Osteocyte (in vitro differentiated cells): ENCODE data around the gene SLC1A3. TPM values are rescaled to one million over a fixed set of nuclear protein-coding genes. Genes with fewer than 3 reads are reported as not detected.
"Not testable (repeated sequence)": the region's sequence is repeated elsewhere in the genome, so short reads cannot be mapped to it uniquely, and the experiment has no call there.

Experiments
- DNase-seq: peaks from one replicate; pipeline ENCODE4 v3.0.0; 2021; ENCODE audit warnings: mixed read lengths; ENCODE audit not compliant: unreplicated experiment; ENCODE audit errors: extremely low spot score
- H3K27ac Mint-ChIP-seq: one replicate; pipeline ENCODE4 v1.8.0; 2021; ENCODE audit warnings: mild to moderate bottlenecking, mixed read lengths; ENCODE audit not compliant: unreplicated experiment
- H3K27me3 Mint-ChIP-seq: one replicate; pipeline ENCODE4 v1.8.0; 2021; ENCODE audit warnings: mixed read lengths; ENCODE audit not compliant: unreplicated experiment
- H3K36me3 Mint-ChIP-seq: one replicate; pipeline ENCODE4 v1.8.0; 2021; ENCODE audit warnings: mixed read lengths; ENCODE audit not compliant: unreplicated experiment
- H3K4me1 Mint-ChIP-seq: one replicate; pipeline ENCODE4 v1.8.0; 2021; ENCODE audit warnings: mixed read lengths; ENCODE audit not compliant: unreplicated experiment
- H3K4me3 Mint-ChIP-seq: one replicate; pipeline ENCODE4 v1.8.0; 2021; ENCODE audit warnings: mild to moderate bottlenecking, moderate library complexity, mixed read lengths; ENCODE audit not compliant: unreplicated experiment
- H3K9me3 Mint-ChIP-seq: one replicate; pipeline ENCODE4 v1.8.0; 2021; ENCODE audit warnings: mixed read lengths; ENCODE audit not compliant: unreplicated experiment
- total RNA-seq: library from RNA; stranded (reverse); gene quantifications from 2 replicates; pipeline ENCODE4 v1.2.1, GENCODE V29; 2021
- TF ChIP-seq, protein P1 (sequence below): fragments of 200-600 bp; sonication (generic); IDR thresholded peaks from 2 replicates; pipeline ENCODE4 v1.5.0; 2021; ENCODE audit warnings: antibody characterized with exemption, mild to moderate bottlenecking, moderate library complexity

The SLC1A3 gene
- total RNA-seq, 1 donor from 2014 or later: 19.9 TPM

DNA sequence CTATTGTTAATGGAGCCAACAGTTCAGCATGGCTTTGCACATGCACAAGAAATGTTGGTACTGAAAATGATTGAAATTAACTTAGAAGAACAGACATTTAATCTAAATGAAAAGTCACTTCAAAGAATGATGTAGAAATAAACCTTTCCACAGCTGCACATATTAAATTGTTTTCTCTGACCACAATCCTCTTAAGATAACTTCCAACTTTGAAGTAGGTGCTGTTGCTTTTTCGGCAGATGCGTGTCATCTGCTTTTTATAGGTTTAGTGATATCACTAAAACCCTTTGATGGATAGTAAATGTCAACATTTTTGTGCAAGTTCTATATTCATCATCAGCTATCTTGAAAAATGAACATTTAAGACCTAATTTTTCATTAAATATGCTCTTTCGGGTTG is 25.3 kb upstream of the SLC1A3 start:
- TF ChIP-seq, protein P1, sequence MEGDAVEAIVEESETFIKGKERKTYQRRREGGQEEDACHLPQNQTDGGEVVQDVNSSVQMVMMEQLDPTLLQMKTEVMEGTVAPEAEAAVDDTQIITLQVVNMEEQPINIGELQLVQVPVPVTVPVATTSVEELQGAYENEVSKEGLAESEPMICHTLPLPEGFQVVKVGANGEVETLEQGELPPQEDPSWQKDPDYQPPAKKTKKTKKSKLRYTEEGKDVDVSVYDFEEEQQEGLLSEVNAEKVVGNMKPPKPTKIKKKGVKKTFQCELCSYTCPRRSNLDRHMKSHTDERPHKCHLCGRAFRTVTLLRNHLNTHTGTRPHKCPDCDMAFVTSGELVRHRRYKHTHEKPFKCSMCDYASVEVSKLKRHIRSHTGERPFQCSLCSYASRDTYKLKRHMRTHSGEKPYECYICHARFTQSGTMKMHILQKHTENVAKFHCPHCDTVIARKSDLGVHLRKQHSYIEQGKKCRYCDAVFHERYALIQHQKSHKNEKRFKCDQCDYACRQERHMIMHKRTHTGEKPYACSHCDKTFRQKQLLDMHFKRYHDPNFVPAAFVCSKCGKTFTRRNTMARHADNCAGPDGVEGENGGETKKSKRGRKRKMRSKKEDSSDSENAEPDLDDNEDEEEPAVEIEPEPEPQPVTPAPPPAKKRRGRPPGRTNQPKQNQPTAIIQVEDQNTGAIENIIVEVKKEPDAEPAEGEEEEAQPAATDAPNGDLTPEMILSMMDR: no peak
- peaks cover 29% of the 10 kb centered on the region for H3K27me3 Mint-ChIP-seq
- no peak overlapping the region for H3K27ac Mint-ChIP-seq
- no peak for DNase-seq
- H3K4me3 Mint-ChIP-seq: no peak overlapping the region
- no peaks in the 10 kb centered on the region for H3K36me3 Mint-ChIP-seq
- peaks cover 2% of the 10 kb centered on the region for H3K4me1 Mint-ChIP-seq
- H3K9me3 Mint-ChIP-seq: no peaks in the 10 kb centered on the region

DNA sequence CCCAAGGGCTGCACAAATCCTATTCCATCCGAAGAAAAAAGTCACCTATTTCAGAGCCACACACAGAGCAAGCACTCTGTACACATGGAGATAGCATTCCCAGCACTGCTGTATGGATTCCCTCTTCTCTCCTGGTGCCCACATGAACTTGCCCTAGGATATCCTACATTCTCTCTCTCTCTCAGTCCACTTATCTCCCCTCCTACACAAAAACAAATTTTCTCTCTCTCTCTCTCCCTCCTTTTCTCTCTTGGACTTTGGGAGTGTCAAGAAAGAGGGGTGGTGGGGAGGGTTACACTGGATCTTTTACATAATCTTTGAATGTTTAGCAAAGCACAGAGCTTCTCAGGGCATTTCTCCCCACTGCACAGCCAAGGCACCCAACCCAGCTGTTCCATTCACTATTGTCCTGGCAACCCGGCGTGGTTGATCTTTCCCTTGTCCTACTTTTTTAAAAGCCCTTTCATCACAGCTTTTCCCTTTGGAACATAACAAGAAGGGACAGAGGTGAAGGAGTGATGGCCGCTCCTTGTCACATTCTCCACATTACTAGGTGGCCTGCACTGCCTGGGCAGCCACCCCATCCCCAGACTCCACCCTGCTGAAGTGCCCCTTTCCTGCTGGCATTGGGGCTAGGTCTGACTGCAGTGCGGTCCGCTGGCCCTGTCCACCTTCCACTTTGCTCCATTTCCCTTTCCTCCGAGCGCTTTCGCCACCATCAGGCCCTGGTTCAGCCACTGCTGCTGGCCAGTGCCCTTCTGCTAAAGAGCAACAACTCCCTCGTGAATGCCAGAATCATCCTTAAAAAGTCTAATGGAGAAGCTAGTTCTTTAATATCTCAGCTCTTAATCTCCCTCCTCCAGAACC is 22.2 kb upstream of the SLC1A3 start:
- no peaks in the 10 kb centered on the region for H3K36me3 Mint-ChIP-seq
- no peaks in the 10 kb centered on the region for H3K4me1 Mint-ChIP-seq
- TF ChIP-seq, protein P1: no peak
- H3K27me3 Mint-ChIP-seq: peaks cover 32% of the 10 kb centered on the region
- H3K9me3 Mint-ChIP-seq: no peaks in the 10 kb centered on the region
- no peak overlapping the region for H3K27ac Mint-ChIP-seq
- no peak for DNase-seq
- no peak overlapping the region for H3K4me3 Mint-ChIP-seq

GRCh38 chr5:36585701-36586100 is 20.7 kb upstream of the SLC1A3 start:
- TF ChIP-seq, protein P1: no peak

GRCh38 chr5:36587354-36587753 is 19.1 kb upstream of the SLC1A3 start:
- TF ChIP-seq, protein P1: no peak
- H3K27me3 Mint-ChIP-seq: peaks cover 25% of the 10 kb centered on the region
- no peak overlapping the region for H3K27ac Mint-ChIP-seq
- no peaks in the 10 kb centered on the region for H3K9me3 Mint-ChIP-seq
- peaks cover 19% of the 10 kb centered on the region for H3K4me1 Mint-ChIP-seq
- no peaks in the 10 kb centered on the region for H3K36me3 Mint-ChIP-seq
- H3K4me3 Mint-ChIP-seq: no peak overlapping the region
- DNase-seq: no peak

More at GRCh38 chr5:36585701-36586100, 20.7 kb upstream of the SLC1A3 start:
- Mint-ChIP-seq H3K27me3 (peaks cover 30% of the 10 kb centered on the region), H3K4me1 (peaks cover 6% of the 10 kb centered on the region), H3K36me3 (no peaks in the 10 kb centered on the region), H3K9me3 (no peaks in the 10 kb centered on the region), H3K4me3 (no peak overlapping the region), H3K27ac (no peak overlapping the region)
- no peak for DNase-seq

- not testable (repeated sequence) for DNase-seq, H3K4me3 Mint-ChIP-seq, H3K9me3 Mint-ChIP-seq, H3K27ac Mint-ChIP-seq, H3K36me3 Mint-ChIP-seq
- H3K27me3 Mint-ChIP-seq: peaks cover 13% of the 10 kb centered on the region
- peaks cover 23% of the 10 kb centered on the region for H3K4me1 Mint-ChIP-seq
Observed at GRCh38 chr5:36589735-36590134, 16.7 kb upstream of the SLC1A3 start.
